MM.1S (cell line): ENCODE measurements around the gene SPOCK1.

Experiments
- DNase-seq: peaks from one replicate; pipeline ENCODE4 v3.0.0-alpha.2; 2015
- H2AFZ ChIP-seq: fragments of 300-600 bp; sonication (generic); 2 replicates; pipeline ENCODE4 v1.6.0; 2016; ENCODE audit warnings: antibody characterized with exemption, low read length
- H3F3A ChIP-seq: fragments of 300-600 bp; sonication (generic); 2 replicates; pipeline ENCODE4 v1.6.1; 2016; ENCODE audit warnings: mild to moderate bottlenecking, antibody characterized with exemption, low read length, moderate library complexity, mixed read lengths; ENCODE audit not compliant: insufficient read depth
- H3K27ac ChIP-seq: fragments of 300-600 bp; sonication (generic); 2 replicates; pipeline ENCODE4 v1.5.1; 2016; ENCODE audit warnings: mild to moderate bottlenecking, low read length
- H3K27me3 ChIP-seq: fragments of 300-600 bp; sonication (generic); replicated peaks from 2 replicates; pipeline ENCODE4 v1.6.0; 2016; ENCODE audit warnings: low read length; ENCODE audit not compliant: insufficient read depth
- H3K36me3 ChIP-seq: fragments of 300-600 bp; sonication (generic); replicated peaks from 2 replicates; pipeline ENCODE4 v1.6.1; 2016; ENCODE audit warnings: mild to moderate bottlenecking, low read length, mixed read lengths; ENCODE audit not compliant: insufficient read depth
- H3K4me1 ChIP-seq: fragments of 300-600 bp; sonication (generic); 2 replicates; pipeline ENCODE4 v1.6.1; 2016; ENCODE audit warnings: low read length, mixed read lengths
- H3K4me2 ChIP-seq: fragments of 300-600 bp; sonication (generic); 2 replicates; pipeline ENCODE4 v1.6.0; 2016; ENCODE audit warnings: low read depth, low read length
- H3K4me3 ChIP-seq: fragments of 300-600 bp; sonication (generic); 2 replicates; pipeline ENCODE4 v1.5.1; 2016; ENCODE audit warnings: low read length, mixed read lengths
- H3K79me2 ChIP-seq: fragments of 300-600 bp; sonication (generic); 2 replicates; pipeline ENCODE4 v1.6.1; 2016; ENCODE audit warnings: mixed run types, low read length, mixed read lengths
- H3K9ac ChIP-seq: fragments of 300-600 bp; sonication (generic); 2 replicates; pipeline ENCODE4 v1.6.1; 2016; ENCODE audit warnings: low read length, mixed read lengths
- H3K9me2 ChIP-seq: fragments of 300-600 bp; sonication (generic); replicated peaks from 2 replicates; pipeline ENCODE4 v1.6.1; 2016; ENCODE audit warnings: mild to moderate bottlenecking, low read length, mixed read lengths; ENCODE audit not compliant: insufficient read depth
- H3K9me3 ChIP-seq: fragments of 300-600 bp; sonication (generic); replicated peaks from 2 replicates; pipeline ENCODE4 v1.6.1; 2016; ENCODE audit warnings: mild to moderate bottlenecking, low read length, mixed read lengths; ENCODE audit not compliant: insufficient read depth
- H4K20me1 ChIP-seq: fragments of 300-600 bp; sonication (generic); 2 replicates; pipeline ENCODE4 v1.6.1; 2016; ENCODE audit warnings: mild to moderate bottlenecking, low read length, moderate library complexity, mixed read lengths; ENCODE audit not compliant: insufficient read depth
- CTCF ChIP-seq: fragments of 300-600 bp; sonication (generic); IDR thresholded peaks from 2 replicates; pipeline ENCODE4 v1.5.1; 2016; ENCODE audit warnings: antibody characterized with exemption, low read length, mixed read lengths
- EZH2 ChIP-seq: fragments of 300-600 bp; sonication (generic); optimal IDR thresholded peaks from 2 replicates; pipeline ENCODE3; 2017; ENCODE audit warnings: low read depth, mild to moderate bottlenecking, antibody characterized with exemption, low read length, mixed read lengths
- EZH2phosphoT487 ChIP-seq: fragments of 300-600 bp; sonication (generic); IDR thresholded peaks from 2 replicates; pipeline ENCODE4 v1.6.1; 2018; ENCODE audit warnings: antibody characterized with exemption, low read length

The SPOCK1 gene

GRCh38 chr5:137446615-137447014 is 52.5 kb downstream of the SPOCK1 start:
- H3F3A ChIP-seq = no peaks in the 10 kb centered on the region
- no peaks in the 10 kb centered on the region for H3K9me3 ChIP-seq
- H3K27ac ChIP-seq = no peak overlapping the region
- no peaks in the 10 kb centered on the region for H3K27me3 ChIP-seq
- no peak overlapping the region for H3K9ac ChIP-seq
- no peaks in the 10 kb centered on the region for H3K79me2 ChIP-seq
- DNase-seq = no peak
- no peaks in the 10 kb centered on the region for H3K36me3 ChIP-seq
- no peak overlapping the region for H3K4me3 ChIP-seq
- no peaks in the 10 kb centered on the region for H3K4me1 ChIP-seq
- H3K4me2 ChIP-seq = no peak overlapping the region
- H3K9me2 ChIP-seq = no peaks in the 10 kb centered on the region
- H2AFZ ChIP-seq = no peak overlapping the region
- H4K20me1 ChIP-seq = no peaks in the 10 kb centered on the region
- no peak for TF ChIP-seq EZH2phosphoT487
- no peak for TF ChIP-seq EZH2
- no peak for TF ChIP-seq CTCF

DNA sequence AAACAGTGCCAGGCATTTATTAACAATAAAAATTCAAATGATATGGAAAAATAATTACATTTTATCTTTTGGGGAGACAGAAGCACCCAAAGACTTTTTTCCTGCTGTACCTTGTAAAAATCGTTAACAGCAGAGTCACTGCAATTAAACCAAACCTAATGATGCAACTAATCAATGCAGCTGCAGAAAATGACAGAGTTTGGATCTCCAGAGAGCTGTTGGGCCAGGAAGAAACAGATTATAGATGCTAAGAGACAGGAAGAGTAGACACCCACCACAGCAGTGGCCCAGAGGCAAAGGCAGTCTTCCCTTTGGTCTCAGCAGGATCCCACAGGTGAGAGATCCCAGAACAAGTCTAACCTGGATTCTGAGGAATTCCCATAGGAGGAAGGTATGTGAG is 53.0 kb downstream of the SPOCK1 start:
- Histone ChIP-seq H3K36me3 (no peaks in the 10 kb centered on the region), H3K4me1 (no peaks in the 10 kb centered on the region), H3K27me3 (no peaks in the 10 kb centered on the region), H3K9me2 (no peaks in the 10 kb centered on the region), H3F3A (no peaks in the 10 kb centered on the region), H3K9ac (no peak overlapping the region), H2AFZ (no peak overlapping the region), H3K4me3 (no peak overlapping the region), H3K9me3 (no peaks in the 10 kb centered on the region), H4K20me1 (no peaks in the 10 kb centered on the region), H3K4me2 (no peak overlapping the region), H3K27ac (no peak overlapping the region), H3K79me2 (no peaks in the 10 kb centered on the region)
- no peak for DNase-seq
- TF ChIP-seq CTCF = no peak
- no peak for TF ChIP-seq EZH2
- no peak for TF ChIP-seq EZH2phosphoT487

DNA sequence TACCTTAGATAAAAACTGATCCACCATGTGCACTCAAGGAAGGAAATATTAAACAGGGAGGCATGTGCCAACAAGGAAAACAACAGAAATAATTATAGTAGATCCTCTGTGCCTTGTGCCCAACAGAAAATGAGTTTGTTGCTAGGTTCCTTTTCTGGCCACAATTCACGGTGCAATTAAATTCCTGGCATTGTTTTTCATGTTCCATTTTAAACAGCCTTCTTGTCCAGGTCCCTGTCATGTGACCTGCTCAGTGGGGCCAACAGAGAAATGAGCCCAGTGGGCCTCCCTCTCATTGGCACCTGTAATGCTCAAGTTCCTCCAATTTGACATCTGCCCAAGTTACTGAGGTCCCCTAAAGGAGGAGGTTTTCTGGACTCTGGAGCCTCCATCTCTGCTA is 56.5 kb downstream of the SPOCK1 start:
- no peak for DNase-seq
- Histone ChIP-seq H2AFZ (no peak overlapping the region), H3K27ac (no peak overlapping the region), H3K36me3 (no peaks in the 10 kb centered on the region), H3K9me2 (no peaks in the 10 kb centered on the region), H3K4me1 (no peaks in the 10 kb centered on the region), H3K27me3 (no peaks in the 10 kb centered on the region), H3K9ac (no peak overlapping the region), H4K20me1 (no peaks in the 10 kb centered on the region), H3K9me3 (no peaks in the 10 kb centered on the region), H3F3A (no peaks in the 10 kb centered on the region), H3K4me2 (no peak overlapping the region), H3K4me3 (no peak overlapping the region), H3K79me2 (no peaks in the 10 kb centered on the region)
- TF ChIP-seq CTCF = no peak
- TF ChIP-seq EZH2phosphoT487 = no peak
- no peak for TF ChIP-seq EZH2
